K562 (cell line): ENCODE results near the gene LRRC4C. TPM values are rescaled to one million over a fixed set of nuclear protein-coding genes. Genes with fewer than 3 reads are reported as not detected.

ENCODE experiments used
- ATAC-seq: fragments of 200-7000 bp; cut with Tn5 transposase; 3 replicates; pipeline ENCODE4 v1.9.1; 2020; ENCODE audit warnings: moderate library complexity
- BruUV-seq: library from RNA; stranded (reverse); fragments of 400-500 nt; replicated peaks from 2 replicates; lab custom pipeline; 2021; lab: Mats Ljungman, UMichigan
- CTCF ChIA-PET: fragments of 300-600 bp; formaldehyde crosslinking; extraction: SDS; loops from one replicate; lab custom pipeline; 2021; ENCODE audit warnings: low intra/inter-chr PET ratio; lab: Yijun Ruan, JAX
- POLR2A ChIA-PET: fragments of 300-600, 350-650 bp; sonication (Branson Sonifier 250); formaldehyde crosslinking; extraction: SDS; loops from one replicate; lab custom pipeline; 2021; ENCODE audit warnings: antibody characterized with exemption, inconsistent platforms; lab: Yijun Ruan, JAX
- DNase-seq, 4 experiments: peaks; one replicate each; pipeline versions ENCODE4 v3.0.0 to v3.0.0-alpha.2; 2011 to 2018; ENCODE audit warnings: low spot score in 3 of 4, mixed read lengths in 3 of 4; ENCODE audit errors: extremely low read depth in 1 of 4
- FAIRE-seq: peaks from 2 replicates; lab custom pipeline; 2011; peaks lifted over from hg19 to GRCh38; lab: Jason Lieb, UNC
- H2AFZ ChIP-seq: 2 replicates; pipeline ENCODE4 v1.6.0; 2011; ENCODE audit warnings: low read depth, low read length, control low read depth, inconsistent platforms
- H3K27ac ChIP-seq: fragments of 200-600 bp; 3 replicates; pipeline ENCODE4 v1.8.0; 2011; ENCODE audit warnings: low read depth, mild to moderate bottlenecking, control low read depth, inconsistent platforms, low read length, moderate library complexity, mixed read lengths; ENCODE audit errors: extremely low read depth
- H3K27me3 ChIP-seq, 2 experiments: fragments of 300-600 bp in 1 of 2; 2 replicates in 1 of 2; 3 replicates in 1 of 2; pipeline versions ENCODE4 v1.6.0 to v1.8.0; 2011; ENCODE audit warnings: inconsistent platforms in 2 of 2, low read length in 2 of 2, mild to moderate bottlenecking in 1 of 2, mixed read lengths in 1 of 2, moderate library complexity in 1 of 2; ENCODE audit not compliant: control insufficient read depth in 2 of 2, insufficient read depth in 2 of 2
- H3K36me3 ChIP-seq: fragments of 300-600 bp; 3 replicates; pipeline ENCODE4 v1.8.0; 2011; ENCODE audit warnings: mild to moderate bottlenecking, low read length, inconsistent platforms; ENCODE audit not compliant: control insufficient read depth, insufficient read depth
- H3K4me1 ChIP-seq, 2 experiments: fragments of 200-600 bp in 1 of 2; replicated peaks in 1 of 2; 2 replicates in 1 of 2; 3 replicates in 1 of 2; pipeline versions ENCODE4 v1.5.1 to v1.8.0; 2011; ENCODE audit warnings: inconsistent platforms in 2 of 2, low read length in 2 of 2, mild to moderate bottlenecking in 1 of 2, mixed read lengths in 1 of 2, moderate library complexity in 1 of 2; ENCODE audit not compliant: control insufficient read depth in 2 of 2, insufficient read depth in 2 of 2
- H3K4me2 ChIP-seq: 2 replicates; pipeline ENCODE4 v1.6.1; 2011; ENCODE audit warnings: low read length, control low read depth, inconsistent platforms, mixed read lengths; ENCODE audit not compliant: insufficient read depth
- H3K4me3 ChIP-seq: fragments of 200-600 bp; sonication (generic), shearing (Covaris generic); 2 replicates; pipeline ENCODE4 v1.5.1; 2016; ENCODE audit warnings: control low read depth, inconsistent platforms
- H3K79me2 ChIP-seq: fragments of 200-600 bp; 3 replicates; pipeline ENCODE4 v1.8.0; 2011; ENCODE audit warnings: low read length, inconsistent platforms; ENCODE audit not compliant: control insufficient read depth, insufficient read depth
- H3K9ac ChIP-seq, 2 experiments: 2 replicates each; pipeline versions ENCODE4 v1.6.0 to v1.6.1; 2011; ENCODE audit warnings: low read depth in 2 of 2, low read length in 2 of 2, control low read depth in 1 of 2, inconsistent platforms in 1 of 2, mild to moderate bottlenecking in 1 of 2, mixed read lengths in 1 of 2; ENCODE audit not compliant: insufficient read depth in 1 of 2
- H3K9me1 ChIP-seq: one replicate; pipeline ENCODE4 v1.6.0; 2011; ENCODE audit warnings: inconsistent platforms, mild to moderate bottlenecking, low read length, moderate library complexity; ENCODE audit not compliant: control insufficient read depth, insufficient read depth
- H3K9me3 ChIP-seq: replicated peaks from 2 replicates; pipeline ENCODE4 v1.5.1; 2011; ENCODE audit warnings: low read depth, low read length, inconsistent platforms; ENCODE audit not compliant: control insufficient read depth, insufficient read depth
- H4K20me1 ChIP-seq: replicated peaks from 2 replicates; pipeline ENCODE4 v1.6.1; 2011; ENCODE audit warnings: low read length, inconsistent platforms, mixed read lengths; ENCODE audit not compliant: control insufficient read depth, insufficient read depth
- CC2D1A ChIP-seq: fragments of 450-650 bp; IDR thresholded peaks from 2 replicates; pipeline ENCODE4 v1.6.1; 2017; ENCODE audit warnings: mild to moderate bottlenecking
- CHD7 ChIP-seq: fragments of 200-600 bp; sonication (generic); IDR thresholded peaks from one replicate; pipeline ENCODE4 v1.6.1; 2012; ENCODE audit warnings: mild to moderate bottlenecking, low read depth, low read length, inconsistent platforms
- CREB3 ChIP-seq: fragments of 450-650 bp; conservative IDR thresholded peaks from 2 replicates; pipeline ENCODE4 v1.6.1; 2016; ENCODE audit warnings: missing genetic modification characterization, low read depth, mild to moderate bottlenecking, missing compliant biosample characterization, moderate library complexity
- RB1 ChIP-seq: fragments of 450-650 bp; IDR thresholded peaks from 2 replicates; pipeline ENCODE4 v1.6.1; 2017; ENCODE audit warnings: low read depth, mild to moderate bottlenecking
- TARDBP ChIP-seq: fragments of 450-650 bp; IDR thresholded peaks from 2 replicates; pipeline ENCODE4 v1.6.1; 2016
- TBP ChIP-seq: optimal IDR thresholded peaks from 2 replicates; pipeline ENCODE3; 2011; ENCODE audit warnings: low read depth, low read length, improper control_type of control experiment
- ZKSCAN8 ChIP-seq: fragments of 200-800 bp; sonication (Bioruptor generic); IDR thresholded peaks from 2 replicates; pipeline ENCODE4 v1.6.1; 2016; ENCODE audit warnings: missing genetic modification characterization, missing compliant biosample characterization
- WGBS: fragments of 100-300 bp; shearing (Covaris generic); methylation state at CpG from one replicate; pipeline ENCODE4 v1.1.6; 2016; ENCODE audit warnings: low coverage, mixed read lengths; ENCODE audit not compliant: insufficient coverage; ENCODE audit errors: missing lambda C conversion rate; 5-methylcytosine and 5-hydroxymethylcytosine counted together
- in situ Hi-C: fragments of 300-500 bp; cut with MboI; formaldehyde crosslinking; loops from 4 replicates; pipeline ENCODE4 v1.15.0; 2018; ENCODE audit warnings: inconsistent platforms, mixed read lengths
- intact Hi-C: fragments of 100-400 bp; cut with micrococcal nuclease; formaldehyde crosslinking; loops from 2 replicates; pipeline ENCODE4 v1.14.2; 2022
- polyA plus RNA-seq, 8 experiments: library from polyadenylated mRNA; depleted of rRNA in 4 of 8; stranded (reverse) in 5 of 8; unstranded in 3 of 8; fragments of >200 nt; fragmentation: Nextera tagmentation in 2 of 8; fragmentation: Illumina TruSeq in 1 of 8; extraction: Ambion mirVana in 2 of 8; extraction: Trizol in 1 of 8; gene quantifications; 2 replicates each; pipeline versions ENCODE4 v1.2.1 to v1.2.3, GENCODE V29; 2011 to 2014; ENCODE audit warnings: inconsistent platforms in 1 of 8, missing spikeins in 1 of 8
- total RNA-seq, 7 experiments: library from RNA; depleted of rRNA in 6 of 7; stranded (reverse); fragments of >200 nt in 6 of 7; fragmentation: Illumina TruSeq in 2 of 7; extraction: Trizol in 2 of 7; gene quantifications; 2 replicates each; pipeline versions ENCODE4 v1.2.1 to v1.2.3, GENCODE V29; 2011 to 2021; ENCODE audit warnings: low replicate concordance in 1 of 7

LRRC4C gene
- total and polyA plus RNA-seq, 9 of the 15 experiments (the other 6 are each of a cell fraction or from before 2014, with no cell fraction given): not detected

- DNase-seq: no peak
- Histone ChIP-seq H3K27me3 (no peaks in the 10 kb centered on the region), H3K9me1 (no peaks in the 10 kb centered on the region), H2AFZ (no peak overlapping the region), H3K4me3 (no peak overlapping the region), H3K4me1 (no peaks in the 10 kb centered on the region), H4K20me1 (no peaks in the 10 kb centered on the region), H3K27ac (no peak overlapping the region), H3K4me2 (no peak overlapping the region), H3K79me2 (no peaks in the 10 kb centered on the region), H3K9me3 (peaks cover 2% of the 10 kb centered on the region; the same call in 1 of the 2 replicates), H3K9ac (no peak overlapping the region), H3K36me3 (no peaks in the 10 kb centered on the region)
- ChIA-PET CTCF (no interaction called here), POLR2A (no interaction called here)
- WGBS: 0% methylated on average over 1 of the region's 1 CpG
- no peak for ATAC-seq
- in situ Hi-C loops (no loop called here), intact Hi-C loops (no loop called here)
- BruUV-seq: no TSS peak
- no peak for FAIRE-seq
- TF ChIP-seq CREB3 (tag) (no peak), ZKSCAN8 (CRISPR knock-in tag) (no peak), CHD7 (no peak), RB1 (no peak), TBP (no peak), TARDBP (no peak), CC2D1A (no peak)
These were observed 1341.4 kb downstream of the LRRC4C start for GRCh38 chr11:40118026-40118425.
